ENCODE results near the gene TMIE.

The TMIE gene

GRCh38 chr3:46669191-46669999 lies 31.8 kb upstream of the TMIE start:
- no peak for DNase-seq

DNA sequence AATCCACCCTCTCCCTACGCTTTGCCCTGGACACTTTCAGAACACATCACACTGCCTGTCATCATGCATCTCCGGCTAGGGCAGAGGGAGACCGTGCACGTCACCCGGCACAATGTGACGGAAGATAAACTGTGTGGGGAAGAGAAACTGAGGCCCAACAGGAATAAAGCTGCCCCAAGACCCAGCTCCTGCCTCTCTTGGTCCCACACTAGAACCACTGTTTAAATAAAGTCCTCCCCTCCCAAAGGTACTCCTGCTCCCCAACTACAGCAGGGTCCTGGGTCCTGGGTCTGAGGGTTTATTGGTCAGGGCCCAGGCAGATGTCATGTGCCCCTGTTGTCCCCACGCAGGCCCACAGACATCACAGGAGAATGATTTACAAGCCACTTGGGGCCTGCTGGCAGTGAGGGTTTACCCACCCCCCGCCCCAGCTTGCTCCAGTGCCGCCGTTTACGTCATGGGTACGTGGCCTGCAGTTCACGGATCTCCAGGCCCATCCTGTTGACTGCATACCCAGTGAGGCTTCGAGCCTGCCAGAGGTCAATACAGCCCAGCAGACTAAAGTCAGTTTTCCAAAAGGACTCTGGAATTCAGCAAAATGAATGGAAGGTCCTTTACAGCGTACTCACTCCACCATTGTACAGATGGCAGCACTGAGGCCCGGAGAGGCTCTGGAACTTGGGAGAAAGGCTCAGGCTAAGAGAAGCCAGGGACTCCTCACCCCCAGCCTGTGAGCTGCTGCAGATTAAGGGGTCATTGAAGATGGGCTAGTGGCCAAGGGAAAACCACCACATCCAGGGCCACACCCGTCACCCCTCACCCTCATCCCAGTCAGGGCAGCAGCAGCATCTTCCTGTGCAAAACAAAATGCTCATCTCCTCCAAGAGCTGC lies 30.9 kb upstream of the TMIE start:
- DNase-seq = no peak

- no peak for DNase-seq
These were observed 30.2 kb upstream of the TMIE start for GRCh38 chr3:46670891-46671427.

DNA sequence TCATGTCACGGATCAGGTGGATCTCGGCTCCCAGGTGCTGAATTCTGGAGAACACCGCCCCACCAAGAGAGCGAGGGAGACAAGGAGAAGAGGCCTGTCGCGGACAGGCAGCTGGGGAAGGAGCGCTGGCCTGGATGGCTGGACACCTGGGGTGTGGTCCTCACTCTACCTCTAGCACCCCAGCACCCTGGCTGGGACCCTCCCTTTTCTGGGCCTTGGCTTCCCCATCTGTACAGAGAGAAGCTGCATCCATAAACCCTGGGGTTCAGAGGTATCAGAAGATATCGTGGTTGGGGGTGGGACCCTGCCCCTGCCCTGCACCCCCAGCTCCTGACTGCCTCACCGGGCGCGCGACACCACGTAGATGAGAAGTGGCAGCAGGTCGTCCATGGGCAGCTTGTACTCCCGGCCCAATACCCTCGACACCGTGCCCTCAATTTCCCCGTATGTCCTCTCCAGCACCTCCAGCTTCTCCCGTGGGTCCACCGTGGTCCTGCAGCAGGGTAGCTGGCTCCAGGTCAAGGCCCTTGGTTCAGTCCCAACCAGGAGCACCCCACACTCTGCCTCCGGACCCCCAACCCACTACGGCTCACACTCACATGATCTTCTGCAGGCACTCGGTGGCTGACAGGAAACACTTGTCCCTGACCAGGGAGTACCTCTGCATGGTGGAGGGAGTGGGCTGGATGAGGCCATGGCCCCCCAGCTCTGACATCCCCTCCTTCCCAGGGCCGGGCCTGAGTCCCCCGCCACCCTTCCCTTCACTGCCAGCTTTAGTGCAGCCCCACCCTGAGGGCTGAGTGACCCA lies 29.4 kb upstream of the TMIE start:
- DNase-seq = no peak

- DNase-seq = no peak
These were observed 28.9 kb upstream of the TMIE start for GRCh38 chr3:46672349-46672695.

DNA sequence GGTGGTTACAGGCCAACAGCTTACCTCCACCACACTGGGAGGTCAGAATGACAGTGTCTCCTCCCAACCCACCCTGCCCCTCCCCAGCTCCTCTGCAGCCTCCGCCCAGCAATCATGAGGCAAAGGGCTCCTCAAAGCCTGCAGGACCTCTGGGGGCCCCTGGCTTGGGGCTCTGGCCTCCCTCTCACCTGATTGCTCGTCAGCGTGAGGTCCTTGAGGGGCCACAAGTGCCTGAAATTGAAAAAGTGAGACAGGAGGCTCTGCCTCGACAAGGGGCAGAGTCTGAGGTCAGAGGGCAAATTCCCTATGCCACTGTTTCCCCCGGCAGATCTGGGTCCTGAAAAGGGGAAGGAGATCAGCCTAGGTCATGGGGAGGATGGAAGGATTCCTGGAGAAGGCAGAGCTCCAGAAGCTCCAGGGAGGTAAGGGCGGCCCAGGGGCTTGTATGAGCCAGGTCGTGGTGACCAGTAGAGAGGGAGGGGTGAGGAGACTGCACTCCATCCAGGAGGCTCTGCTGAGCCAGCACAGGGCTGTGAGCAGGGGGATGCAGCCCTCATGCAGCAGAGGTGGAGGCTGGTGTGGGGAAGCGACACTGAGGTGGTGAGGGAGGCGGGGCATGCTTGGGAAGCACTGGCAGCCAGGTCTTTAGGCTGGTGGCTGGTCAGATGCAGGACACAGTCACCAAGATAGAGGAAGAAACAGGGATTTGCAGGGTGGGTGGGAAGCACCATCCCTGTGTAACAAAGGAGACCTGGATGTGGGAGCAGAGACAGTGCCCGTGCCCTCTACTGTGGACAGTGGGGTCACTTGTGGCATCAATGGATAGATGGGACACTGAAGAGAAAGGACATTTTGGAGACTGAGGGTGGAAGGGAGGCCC lies 27.8 kb upstream of the TMIE start:
- DNase-seq = no peak

GRCh38 chr3:46674031-46674845 lies 27.0 kb upstream of the TMIE start:
- no peak for DNase-seq

DNA sequence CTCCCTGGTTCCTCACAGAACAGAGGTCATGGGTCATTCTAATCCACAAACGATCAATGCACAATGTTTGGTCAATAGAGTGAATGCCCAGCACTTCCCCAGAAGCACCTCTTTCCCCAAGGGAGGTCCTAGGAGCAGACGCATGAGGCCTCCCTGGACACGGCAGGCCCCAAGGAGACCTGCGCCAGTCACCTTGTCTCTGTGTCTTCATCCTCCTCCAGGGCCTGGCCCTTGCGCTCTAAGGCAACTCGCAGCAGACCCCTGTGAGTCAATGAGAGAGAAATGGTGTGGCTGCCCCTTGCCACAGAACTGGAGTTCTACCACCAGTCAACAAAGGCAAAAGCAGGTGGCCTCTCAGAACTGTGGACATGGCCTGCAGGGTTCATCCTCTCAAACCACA lies 25.8 kb upstream of the TMIE start:
- DNase-seq = no peak

DNA sequence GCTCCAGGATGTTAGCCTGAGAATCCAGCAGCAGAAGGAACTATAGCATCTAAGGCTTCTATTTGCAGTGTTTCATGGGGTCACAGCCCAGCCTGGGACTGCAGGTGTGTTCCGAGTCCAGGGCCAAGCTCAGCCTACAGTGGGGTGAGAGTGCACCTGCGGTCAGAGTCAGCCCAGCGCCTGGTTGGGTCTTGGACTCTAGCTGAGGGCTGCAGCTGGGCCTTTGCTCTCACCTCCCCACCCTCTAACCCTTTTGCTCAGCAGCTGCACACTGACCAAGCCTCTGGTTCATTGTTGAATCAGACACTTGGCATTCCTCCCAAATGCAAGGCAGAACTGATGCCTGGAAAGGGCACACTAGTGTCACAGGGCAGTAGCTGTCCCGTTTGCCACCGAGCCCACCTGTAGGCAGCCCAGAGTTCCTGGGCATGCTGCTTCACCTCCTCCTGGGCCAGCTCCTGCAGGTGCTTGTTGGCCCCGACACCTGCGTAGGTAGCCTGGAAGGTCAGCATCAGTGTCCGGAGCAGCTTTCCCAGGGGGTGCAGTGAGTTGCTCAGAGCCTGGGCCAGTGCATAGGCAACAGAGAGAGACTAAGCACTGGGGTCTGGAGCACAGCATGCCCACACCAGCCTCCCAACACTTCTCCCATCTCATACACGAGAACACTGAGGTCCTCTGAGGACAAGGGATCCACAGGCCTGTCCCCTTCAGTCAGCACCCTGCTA lies 25.2 kb upstream of the TMIE start:
- DNase-seq = no peak

DNA sequence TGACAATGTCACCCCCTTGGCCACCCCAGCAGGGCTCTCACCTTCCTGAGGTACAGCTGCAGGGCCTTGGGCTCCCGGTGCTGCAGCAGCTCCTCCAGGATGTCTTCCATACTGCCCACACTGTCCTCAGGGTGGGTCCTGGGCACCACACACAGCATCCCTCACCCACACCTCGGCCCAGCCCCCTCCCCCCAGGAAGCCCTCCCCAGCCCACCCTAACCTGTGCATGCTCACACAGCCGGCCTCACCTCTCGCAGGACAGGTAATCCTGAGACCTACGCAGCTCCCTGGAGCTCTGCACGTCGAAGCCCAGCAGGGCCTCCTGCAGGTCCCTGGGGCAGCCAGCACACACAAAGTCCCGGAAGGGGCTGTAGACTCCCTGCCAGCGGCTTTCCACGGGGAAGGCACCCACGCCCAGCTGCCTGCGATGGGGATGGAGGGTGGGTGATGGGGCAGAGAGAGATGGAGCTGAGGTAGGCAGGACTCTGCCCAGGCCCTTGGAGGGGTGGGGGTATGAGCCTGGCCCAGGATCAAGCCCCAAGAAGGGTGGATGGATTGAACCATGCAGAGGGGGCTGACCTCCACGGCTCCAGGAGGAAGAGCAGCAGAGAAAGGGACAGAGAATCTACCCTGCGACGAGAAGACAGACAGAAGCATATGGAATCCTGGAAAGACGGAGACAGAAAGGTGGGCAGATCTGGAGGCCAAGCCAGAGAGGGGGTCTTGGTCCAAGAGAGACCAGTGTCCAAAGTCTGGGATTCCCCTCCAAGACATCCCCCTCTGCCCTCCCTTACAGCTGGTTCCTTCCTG lies 24.4 kb upstream of the TMIE start:
- no peak for DNase-seq

DNA sequence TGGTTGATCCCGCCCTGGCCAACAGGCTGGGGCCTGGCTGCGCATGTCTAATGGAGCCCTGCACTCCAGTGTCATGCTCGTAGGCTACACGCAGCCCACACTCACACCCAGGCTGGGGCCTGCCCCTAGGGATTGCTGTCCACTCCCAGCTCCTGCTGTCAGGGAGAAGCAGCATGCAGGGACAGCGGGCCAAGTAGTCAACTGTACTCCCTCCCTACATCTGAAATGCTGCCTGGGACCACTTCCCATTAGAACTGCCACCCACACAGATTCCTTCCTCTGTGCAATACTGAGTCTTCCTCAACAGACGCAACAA lies 23.8 kb upstream of the TMIE start:
- no peak for DNase-seq

GRCh38 chr3:46678280-46678679 lies 22.9 kb upstream of the TMIE start:
- DNase-seq = no peak

GRCh38 chr3:46679681-46680080 lies 21.5 kb upstream of the TMIE start:
- no peak for DNase-seq

- no peak for DNase-seq
These were observed 20.8 kb upstream of the TMIE start for GRCh38 chr3:46680298-46680826.

DNA sequence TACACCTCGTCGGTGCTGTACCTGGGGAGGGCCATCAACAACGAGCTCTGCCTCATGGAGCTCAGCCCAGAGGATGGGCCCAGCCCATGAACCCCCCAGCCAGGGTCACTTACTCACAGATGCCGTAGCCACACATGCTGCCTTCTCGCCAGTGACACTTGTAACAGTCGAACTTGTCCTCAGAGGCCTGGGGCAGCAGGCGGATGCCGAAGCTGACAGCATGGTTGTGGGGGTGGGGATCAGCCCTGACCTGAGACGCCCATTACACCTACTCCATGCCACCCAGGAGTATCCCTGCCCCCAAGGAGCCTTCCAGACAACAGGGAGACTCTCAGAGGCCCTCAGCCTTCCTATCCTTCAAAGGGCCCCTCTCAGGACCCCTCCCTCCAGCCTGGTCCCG lies 19.8 kb upstream of the TMIE start:
- DNase-seq = no peak

DNA sequence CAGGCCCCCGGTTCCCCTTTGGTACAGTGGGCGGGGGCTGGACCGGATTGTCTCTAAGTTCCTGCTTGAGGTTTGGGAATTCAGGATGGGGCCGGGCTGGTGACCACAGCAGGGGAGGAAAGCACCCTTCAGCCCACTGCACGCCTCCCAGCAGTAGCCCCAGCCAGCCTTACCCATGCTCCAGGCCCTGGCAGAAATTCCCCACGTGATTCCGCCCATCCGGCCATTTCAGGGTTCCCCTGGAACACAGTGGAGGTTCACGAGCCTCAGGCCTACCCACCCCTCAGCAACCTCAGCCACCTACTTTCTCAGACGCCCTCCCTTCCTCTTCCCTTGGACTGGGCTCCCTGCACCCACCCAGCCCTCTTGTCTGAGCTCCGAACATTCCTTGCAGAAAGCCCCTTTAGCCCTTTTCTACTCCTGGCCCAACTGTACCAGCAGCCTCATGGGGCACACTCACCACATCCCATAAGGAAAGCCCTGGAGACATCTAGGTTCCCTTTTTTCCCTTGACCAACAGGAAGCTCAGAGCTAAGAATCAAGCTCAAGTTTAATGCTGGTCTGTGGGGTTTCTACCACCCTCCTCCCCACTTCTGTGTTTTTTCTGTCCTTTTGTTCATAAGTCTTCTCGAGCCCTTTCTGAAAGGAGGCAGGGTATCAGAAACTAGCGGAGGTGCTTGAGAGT lies 19.2 kb upstream of the TMIE start:
- no peak for DNase-seq

GRCh38 chr3:46682974-46683373 lies 18.2 kb upstream of the TMIE start:
- DNase-seq = no peak

- DNase-seq = no peak
These were observed 16.3 kb upstream of the TMIE start for GRCh38 chr3:46684891-46685290.

- no peak for DNase-seq
These were observed 15.7 kb upstream of the TMIE start for GRCh38 chr3:46685446-46685845.
